HS-27A (cell line): ENCODE data around the gene CWC27.

Source experiments
- DNase-seq: peaks from one replicate; pipeline ENCODE4 v3.0.0-alpha.2; 2012; ENCODE audit warnings: low read depth, missing footprints

CWC27 gene

GRCh38 chr5:64980176-64980575 is 211.4 kb downstream of the CWC27 start:
- no peak for DNase-seq

DNA sequence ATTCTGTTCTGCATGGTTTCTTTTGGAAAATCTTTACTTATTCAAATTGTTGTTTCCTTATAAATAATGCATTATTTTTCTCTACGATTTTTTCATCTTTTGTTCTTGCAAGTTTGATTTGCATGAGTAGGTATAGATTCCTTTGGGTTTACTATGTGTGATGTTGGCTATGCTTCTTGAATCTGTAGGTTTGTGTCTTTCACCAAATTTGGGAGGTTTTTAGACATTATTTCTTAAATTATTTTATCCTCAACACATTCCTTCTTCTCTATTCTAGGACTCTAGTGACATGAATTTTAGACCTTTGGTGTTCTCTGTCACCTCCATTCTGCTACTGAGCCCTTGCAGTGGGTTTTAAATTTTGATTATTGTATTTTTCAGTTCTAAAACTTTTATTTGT is 219.0 kb downstream of the CWC27 start:
- no peak for DNase-seq

DNA sequence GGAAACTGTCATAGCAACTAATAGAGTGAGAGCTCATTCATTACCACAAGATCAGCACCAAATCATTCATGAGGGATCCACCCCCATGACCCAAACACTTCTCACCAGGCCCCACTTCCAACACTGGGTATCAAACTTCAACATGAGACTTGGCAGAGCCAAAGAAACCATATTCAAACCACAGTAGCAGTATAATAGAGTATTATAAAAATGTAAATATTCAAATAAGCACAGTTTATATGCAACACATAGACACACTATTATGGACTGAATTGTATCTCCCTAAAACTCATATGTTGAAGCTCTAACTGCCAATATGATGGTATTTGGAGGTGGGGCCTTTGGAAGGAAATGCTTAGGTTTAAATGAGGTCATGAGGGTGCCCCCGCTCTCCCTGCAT is 240.5 kb downstream of the CWC27 start:
- no peak for DNase-seq

GRCh38 chr5:65010841-65011240 is 242.1 kb downstream of the CWC27 start:
- DNase-seq: no peak

- no peak for DNase-seq
Observed at GRCh38 chr5:65012301-65012892, 243.7 kb downstream of the CWC27 start.

DNA sequence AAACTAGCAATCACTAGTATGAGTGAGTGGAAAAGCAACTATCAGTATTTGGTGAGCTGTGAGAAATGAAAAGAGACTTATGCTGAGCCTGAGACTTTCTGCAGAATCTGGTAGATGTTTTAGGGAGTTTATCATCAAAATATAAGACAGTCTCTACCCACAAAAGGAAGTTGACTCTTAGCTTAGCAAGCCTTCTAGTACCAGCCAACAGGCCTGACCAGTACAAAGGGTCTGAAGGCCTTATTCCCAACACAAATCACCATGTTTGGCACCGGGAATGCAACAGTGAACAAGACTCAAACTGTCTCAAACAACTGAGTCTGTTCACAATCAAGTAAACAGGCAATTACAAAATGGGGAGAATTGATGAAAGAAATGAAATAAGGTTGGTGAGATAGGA is 244.4 kb downstream of the CWC27 start:
- no peak for DNase-seq

- no peak for DNase-seq
Observed at GRCh38 chr5:65014769-65015168, 246.0 kb downstream of the CWC27 start.

DNA sequence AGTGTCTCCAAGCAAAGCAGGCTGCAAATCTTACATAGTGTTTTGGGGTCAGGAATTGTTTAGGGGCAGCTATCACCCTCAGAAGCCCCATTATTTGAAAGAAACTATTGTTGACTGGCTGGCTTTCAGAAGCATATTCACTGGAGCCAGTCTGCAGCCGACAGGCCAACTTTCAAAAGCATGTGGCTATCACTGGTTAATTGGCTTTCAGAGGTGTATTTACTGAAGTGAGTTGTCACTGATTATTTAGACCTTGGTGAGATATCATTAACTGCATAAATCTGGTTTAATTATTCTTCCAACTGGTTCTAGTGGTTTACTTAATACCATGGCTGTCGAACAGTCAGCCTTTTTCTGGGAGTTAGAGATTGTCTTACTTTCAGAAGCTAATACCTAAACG is 247.0 kb downstream of the CWC27 start:
- no peak for DNase-seq

DNA sequence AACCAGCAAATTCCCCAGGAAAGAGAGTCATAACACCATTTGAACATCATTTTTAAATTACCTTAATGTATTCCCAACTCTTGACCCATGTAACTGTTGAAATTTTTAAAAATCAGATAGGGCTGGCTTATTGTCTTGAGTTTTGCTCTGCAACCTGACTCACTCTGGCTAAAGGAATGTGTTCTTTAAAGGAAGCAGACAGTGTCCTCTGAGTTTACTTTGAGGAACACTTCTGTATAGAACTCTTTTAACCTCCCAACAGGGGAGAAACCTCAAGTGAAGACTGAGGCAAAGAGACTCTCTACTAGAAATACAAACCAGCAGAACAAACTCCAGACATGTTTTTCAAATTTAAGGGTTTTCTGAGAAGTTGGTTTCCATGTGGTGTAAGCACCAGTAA is 248.9 kb downstream of the CWC27 start:
- DNase-seq: no peak

DNA sequence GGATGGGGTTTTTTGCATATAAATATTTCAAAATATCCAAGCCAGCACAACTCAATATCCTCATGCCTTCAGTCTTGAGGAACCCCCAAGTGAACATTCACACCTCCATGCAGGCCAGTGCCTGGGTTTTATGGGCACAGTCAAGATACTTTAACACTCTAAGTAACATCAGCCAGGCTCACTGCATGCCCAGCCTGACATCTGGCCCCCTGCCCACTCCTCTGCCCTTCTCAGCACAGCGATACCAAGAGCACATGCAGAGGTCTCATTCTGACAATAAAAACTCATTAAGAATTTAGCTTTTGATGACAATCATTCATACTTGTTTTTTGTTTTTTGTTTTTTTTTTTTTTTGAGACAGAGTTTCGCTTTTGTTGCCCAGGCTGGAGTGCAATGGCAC is 250.0 kb downstream of the CWC27 start:
- DNase-seq: no peak

GRCh38 chr5:65020492-65020891 is 251.8 kb downstream of the CWC27 start:
- DNase-seq: no peak

DNA sequence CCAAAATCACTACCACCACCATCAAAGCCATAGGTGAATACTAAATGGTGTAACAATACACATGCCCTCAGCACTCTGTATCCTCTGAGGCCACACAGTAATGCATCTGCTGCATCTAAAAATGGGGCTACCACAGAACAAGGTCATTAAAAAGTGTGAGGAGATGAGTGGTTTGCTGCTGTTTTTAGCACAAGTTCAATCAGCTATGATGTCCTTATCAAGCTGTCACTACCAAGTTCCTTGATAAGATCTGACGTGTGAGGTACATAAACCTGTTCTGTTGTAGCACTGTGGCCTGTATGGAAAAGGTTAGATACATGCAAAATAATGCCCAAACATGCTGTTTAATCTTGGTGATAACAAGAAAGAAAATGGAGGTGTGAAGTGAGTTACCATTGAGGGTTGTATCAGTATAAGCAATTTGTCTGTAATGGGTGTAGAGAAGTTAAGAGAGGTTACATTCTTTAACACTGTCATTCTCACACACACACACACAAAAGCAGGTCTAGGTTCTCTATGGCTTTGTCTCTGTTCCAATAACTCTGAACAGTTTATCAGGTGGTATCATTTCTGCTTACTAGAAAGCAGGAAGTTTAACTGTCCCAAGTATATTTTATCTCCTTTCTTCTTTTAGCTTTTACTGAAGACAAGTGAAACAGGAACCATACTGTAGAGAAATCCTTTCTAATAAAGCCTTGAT is 252.9 kb downstream of the CWC27 start:
- DNase-seq: no peak

DNA sequence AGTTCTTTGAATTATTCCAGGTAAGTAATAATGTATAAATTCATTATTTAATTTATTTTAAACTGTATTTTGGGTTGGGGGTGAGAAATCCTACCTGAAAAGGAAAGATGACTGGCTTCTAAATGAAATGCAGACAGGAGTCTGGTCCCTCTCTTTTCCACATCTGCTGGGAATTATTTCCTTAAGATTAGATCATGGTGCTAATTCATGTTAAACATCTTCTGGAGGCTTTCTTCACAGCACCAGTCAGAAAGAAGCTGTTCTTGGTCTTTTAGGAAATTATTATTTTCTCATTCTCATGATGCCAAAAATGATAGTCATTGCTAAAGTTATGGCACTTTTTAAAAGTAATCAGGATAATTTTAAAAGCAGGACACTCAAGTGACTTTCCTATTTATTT is 254.2 kb downstream of the CWC27 start:
- DNase-seq: no peak

DNA sequence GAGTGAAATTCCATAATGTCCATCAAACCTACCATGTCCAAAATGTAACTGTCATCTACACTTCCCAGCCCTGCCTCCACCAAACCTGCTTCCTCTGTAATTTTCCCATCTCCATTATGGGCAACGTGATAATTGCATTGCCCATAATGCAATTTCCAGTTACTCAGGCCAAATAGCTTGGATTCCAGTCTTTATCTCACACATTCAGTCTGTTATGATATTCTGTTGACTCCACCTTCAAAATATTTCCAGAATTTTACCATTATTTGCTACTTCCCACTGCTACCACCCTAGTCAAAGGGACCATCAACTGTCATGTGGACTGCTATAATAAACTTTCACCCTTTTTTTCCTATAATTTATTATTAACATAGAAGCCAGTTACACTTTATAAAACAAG is 256.0 kb downstream of the CWC27 start:
- DNase-seq: no peak

DNA sequence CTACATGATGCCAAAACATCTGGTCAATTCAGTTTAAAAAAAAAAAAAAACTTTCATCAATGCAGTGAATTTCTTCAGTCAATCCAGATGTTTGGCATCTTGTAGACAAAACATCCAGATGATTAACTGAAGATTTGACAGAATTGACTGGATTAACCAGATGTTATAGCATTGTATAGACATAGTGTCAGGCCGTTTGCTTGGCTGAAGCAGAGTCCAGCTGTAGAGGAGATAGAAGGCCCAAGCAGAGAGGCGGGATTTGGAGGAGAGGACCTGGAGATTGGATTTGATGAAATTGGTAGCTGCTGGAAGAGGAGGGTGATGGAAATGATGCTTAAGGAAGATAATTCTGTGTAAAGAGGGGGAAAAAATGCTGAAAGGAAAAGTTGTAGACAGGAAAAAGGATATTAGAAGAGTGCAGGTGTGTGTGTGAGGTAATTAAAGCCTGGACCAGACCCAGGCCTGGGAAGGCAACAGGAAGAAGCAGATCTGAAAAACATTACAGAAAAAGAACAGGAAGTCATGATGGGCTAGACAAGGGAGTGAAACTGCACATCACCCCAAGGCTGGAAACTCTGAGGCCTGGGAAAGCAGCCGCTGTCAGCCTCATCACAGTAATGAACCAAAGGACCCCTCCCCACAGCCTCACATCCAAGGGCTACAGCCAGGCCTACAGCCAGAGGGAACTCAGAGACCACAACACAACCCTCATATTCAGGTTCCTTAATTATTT is 258.3 kb downstream of the CWC27 start:
- DNase-seq: no peak

DNA sequence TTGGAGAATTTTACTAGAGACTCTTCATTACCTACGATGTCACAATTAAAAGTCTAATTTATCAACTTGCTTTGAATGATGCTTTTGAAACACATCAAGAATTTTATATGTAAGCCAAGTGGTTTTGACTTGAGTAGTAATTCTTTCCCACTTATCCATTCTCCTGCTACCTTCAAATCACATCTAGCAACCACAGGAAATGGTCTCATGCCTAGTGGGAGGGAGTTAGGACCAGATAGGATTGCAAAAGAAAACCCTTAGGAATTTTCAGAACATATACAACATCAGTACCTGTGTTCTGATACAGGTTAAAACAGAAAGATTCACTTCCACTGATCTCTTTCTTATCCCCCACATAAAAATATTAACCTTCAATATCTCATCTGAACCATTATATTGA is 260.4 kb downstream of the CWC27 start:
- no peak for DNase-seq

DNA sequence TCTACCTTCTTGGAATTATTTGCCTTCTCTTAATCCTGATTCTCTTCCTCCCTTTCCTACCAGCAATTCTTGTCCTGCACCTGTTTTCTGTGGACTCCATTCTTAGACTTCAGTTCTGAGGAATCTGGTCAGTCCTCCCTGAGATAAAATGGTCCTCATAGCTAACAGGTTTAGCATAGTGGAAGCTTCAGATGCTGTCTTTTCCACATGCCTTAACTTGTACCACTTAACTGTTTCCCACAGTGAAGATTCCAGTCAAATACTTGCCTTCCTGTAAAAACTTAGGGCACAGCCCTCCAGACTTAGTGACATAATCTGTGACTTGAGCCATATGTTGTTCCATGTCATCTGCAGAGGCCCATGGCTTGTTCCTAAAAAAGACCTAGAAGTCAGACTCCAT is 261.3 kb downstream of the CWC27 start:
- no peak for DNase-seq

DNA sequence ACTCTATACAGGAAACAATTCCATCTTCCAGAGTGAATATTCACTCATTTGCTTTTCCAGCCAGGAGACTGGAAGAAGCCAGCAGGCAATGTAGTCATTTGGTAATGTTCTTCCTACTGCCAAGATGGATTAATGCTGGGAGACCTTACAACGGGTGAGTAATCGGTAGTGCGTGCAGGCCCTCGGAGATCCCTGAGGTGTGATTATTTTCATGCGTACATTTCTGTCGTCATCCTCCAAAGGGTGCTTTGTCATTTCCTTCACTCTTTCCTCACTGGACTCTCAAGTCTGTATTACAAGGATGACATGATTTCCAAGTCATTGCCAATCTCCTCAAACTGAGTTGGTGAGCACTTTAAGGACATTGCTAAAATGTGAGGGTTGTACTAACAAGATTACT is 263.5 kb downstream of the CWC27 start:
- DNase-seq: no peak

GRCh38 chr5:65034029-65034812 is 265.5 kb downstream of the CWC27 start:
- DNase-seq: no peak

DNA sequence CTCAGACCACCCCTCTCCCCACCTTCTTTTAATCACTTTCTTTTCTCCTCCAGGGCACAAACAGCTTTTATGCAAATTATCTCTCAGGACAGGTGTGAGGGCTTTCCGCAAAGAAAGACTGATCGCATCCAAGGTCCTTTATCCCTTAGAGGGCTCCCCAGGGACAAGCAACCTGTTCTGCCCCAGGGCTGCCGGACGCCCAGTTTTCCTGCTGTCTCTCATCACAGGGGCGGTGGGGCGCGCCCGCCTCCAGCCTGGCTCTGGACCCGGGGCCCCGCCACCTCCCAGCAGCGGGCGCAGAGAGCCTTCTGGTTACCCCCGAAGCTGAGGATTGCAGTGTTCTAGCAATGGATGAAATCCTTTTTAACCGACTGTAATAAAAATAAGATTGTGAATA is 266.1 kb downstream of the CWC27 start:
- DNase-seq: no peak

DNA sequence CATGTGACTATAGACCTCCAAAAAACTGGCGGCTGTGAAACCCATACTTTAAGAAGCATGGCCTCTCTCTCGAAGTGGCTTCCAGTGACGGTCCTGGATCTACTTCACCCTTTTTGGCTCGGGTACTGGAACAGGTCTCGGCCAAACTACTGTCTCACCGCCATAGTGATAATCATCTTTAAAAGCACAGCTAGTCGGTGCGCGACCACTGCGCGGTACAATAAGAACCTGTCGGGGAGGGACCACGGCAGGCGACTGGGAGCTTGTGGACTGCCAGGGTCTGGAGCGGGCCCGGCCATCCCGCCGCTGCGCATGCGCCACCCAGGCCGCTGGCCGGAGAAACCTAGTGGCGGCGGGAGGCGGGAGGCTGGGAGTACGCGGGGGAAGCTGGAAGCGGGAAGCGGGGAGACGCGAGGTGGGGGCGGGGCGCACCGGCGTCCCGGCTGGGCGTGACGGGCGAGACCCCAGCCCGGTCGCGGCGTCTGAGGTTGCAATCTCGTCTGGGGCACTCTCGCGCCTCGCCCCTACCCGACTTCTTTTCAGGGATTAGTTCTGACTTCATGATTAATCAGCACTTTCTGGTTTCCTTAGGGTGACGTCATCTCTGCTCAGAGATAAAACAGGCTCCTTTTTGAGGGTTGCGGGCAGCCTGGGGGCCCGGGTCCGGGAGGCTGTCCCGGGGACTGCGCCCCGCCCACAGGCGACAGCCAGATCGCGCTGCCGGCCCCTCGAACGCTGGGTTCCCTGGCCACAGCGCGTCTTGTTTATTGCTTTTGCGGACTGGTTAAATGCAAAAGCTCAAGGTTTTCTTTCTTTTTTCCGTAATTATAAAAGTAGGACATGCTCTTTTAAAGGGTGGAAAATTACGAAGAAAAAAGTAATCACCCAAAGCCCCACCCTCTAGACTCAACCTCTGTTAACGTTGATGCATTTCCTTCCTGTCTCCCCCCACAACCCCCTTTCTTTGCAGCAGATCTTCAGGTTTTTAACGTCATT is 266.8 kb downstream of the CWC27 start:
- no peak for DNase-seq
